Neutrophil (primary cell): ENCODE measurements around the gene UQCC2.

Experiments used
- H3K27ac ChIP-seq: fragments of 200-600 bp; sonication (generic); 2 replicates; pipeline ENCODE4 v1.5.1; 2016; ENCODE audit warnings: mild to moderate bottlenecking, moderate library complexity
- H3K27me3 ChIP-seq: fragments of 200-600 bp; sonication (generic); 2 replicates; pipeline ENCODE4 v1.6.0; 2016; ENCODE audit warnings: mild to moderate bottlenecking
- H3K36me3 ChIP-seq: fragments of 200-600 bp; sonication (generic); 2 replicates; pipeline ENCODE4 v1.5.1; 2017
- H3K4me1 ChIP-seq, 2 experiments: fragments of 200-600 bp in 1 of 2; sonication (generic) in 1 of 2; 1 replicate in 1 of 2; 2 replicates in 1 of 2; pipeline versions ENCODE4 v1.5.1 to v1.6.1; 2013 to 2016; ENCODE audit warnings: low read depth in 1 of 2, low read length in 1 of 2, mild to moderate bottlenecking in 1 of 2, moderate library complexity in 1 of 2; ENCODE audit not compliant: control insufficient read depth in 1 of 2, insufficient read depth in 1 of 2
- H3K4me3 ChIP-seq, 2 experiments: fragments of 200-600 bp in 1 of 2; sonication (generic) in 1 of 2; 1 replicate in 1 of 2; 2 replicates in 1 of 2; pipeline ENCODE4 v1.5.1; 2013 to 2016; ENCODE audit warnings: low read depth in 1 of 2, low read length in 1 of 2, mild to moderate bottlenecking in 1 of 2, moderate library complexity in 1 of 2
- H3K9me3 ChIP-seq: fragments of 200-600 bp; sonication (generic); 2 replicates; pipeline ENCODE4 v1.5.1; 2016
- TF ChIP-seq, protein P1 (sequence below): fragments of 200-600 bp; sonication (generic); IDR thresholded peaks from 2 replicates; pipeline ENCODE4 v1.5.1; 2016; ENCODE audit warnings: antibody characterized with exemption

UQCC2 gene

DNA sequence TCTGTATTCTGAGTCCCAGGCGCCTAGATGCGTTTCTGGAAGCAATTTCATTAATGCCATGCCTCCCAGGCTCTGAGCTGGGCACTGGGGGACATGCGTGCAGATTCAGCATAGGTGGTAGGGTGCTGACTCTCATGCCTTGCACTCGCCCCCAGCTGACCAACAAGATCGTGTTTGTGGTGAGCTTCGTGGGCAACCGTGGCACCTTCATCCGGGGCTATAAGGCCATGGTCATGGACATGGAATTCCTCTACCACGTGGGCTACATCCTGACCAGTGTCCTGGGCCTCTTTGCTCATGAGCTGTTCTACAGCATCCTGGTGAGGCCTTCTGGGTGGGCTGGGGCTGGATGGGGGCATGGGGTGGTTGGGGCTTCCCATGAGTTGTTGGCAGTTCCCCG, 21.6 kb downstream of the UQCC2 start:
- TF ChIP-seq, protein P1, sequence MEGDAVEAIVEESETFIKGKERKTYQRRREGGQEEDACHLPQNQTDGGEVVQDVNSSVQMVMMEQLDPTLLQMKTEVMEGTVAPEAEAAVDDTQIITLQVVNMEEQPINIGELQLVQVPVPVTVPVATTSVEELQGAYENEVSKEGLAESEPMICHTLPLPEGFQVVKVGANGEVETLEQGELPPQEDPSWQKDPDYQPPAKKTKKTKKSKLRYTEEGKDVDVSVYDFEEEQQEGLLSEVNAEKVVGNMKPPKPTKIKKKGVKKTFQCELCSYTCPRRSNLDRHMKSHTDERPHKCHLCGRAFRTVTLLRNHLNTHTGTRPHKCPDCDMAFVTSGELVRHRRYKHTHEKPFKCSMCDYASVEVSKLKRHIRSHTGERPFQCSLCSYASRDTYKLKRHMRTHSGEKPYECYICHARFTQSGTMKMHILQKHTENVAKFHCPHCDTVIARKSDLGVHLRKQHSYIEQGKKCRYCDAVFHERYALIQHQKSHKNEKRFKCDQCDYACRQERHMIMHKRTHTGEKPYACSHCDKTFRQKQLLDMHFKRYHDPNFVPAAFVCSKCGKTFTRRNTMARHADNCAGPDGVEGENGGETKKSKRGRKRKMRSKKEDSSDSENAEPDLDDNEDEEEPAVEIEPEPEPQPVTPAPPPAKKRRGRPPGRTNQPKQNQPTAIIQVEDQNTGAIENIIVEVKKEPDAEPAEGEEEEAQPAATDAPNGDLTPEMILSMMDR, result no peak
- H3K27me3 ChIP-seq, result no peaks in the 10 kb centered on the region
- H3K4me3 ChIP-seq, result no peak overlapping the region
- no peak overlapping the region for H3K27ac ChIP-seq
- H3K4me1 ChIP-seq, result no peaks in the 10 kb centered on the region
- no peaks in the 10 kb centered on the region for H3K36me3 ChIP-seq
- no peaks in the 10 kb centered on the region for H3K9me3 ChIP-seq

DNA sequence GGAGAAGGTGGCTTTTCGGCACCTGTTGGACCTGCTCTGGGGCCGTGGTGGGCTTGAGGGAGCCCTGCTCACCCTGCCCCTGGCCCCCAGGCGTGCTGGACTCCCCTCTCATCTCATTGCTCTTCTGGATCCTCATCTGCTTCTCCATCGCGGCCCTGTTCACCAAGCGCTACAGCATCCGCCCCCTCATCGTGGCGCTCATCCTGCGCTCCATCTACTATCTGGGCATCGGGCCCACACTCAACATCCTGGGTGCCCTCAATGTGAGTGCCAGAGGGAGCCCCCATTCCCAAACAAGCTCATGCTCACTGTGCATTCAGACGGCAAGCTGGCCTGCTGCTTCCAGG, 22.4 kb downstream of the UQCC2 start:
- TF ChIP-seq, protein P1, result no peak
- Histone ChIP-seq H3K36me3 (no peaks in the 10 kb centered on the region), H3K27me3 (no peaks in the 10 kb centered on the region), H3K9me3 (no peaks in the 10 kb centered on the region), H3K4me1 (no peaks in the 10 kb centered on the region), H3K27ac (no peak overlapping the region), H3K4me3 (no peak overlapping the region)

DNA sequence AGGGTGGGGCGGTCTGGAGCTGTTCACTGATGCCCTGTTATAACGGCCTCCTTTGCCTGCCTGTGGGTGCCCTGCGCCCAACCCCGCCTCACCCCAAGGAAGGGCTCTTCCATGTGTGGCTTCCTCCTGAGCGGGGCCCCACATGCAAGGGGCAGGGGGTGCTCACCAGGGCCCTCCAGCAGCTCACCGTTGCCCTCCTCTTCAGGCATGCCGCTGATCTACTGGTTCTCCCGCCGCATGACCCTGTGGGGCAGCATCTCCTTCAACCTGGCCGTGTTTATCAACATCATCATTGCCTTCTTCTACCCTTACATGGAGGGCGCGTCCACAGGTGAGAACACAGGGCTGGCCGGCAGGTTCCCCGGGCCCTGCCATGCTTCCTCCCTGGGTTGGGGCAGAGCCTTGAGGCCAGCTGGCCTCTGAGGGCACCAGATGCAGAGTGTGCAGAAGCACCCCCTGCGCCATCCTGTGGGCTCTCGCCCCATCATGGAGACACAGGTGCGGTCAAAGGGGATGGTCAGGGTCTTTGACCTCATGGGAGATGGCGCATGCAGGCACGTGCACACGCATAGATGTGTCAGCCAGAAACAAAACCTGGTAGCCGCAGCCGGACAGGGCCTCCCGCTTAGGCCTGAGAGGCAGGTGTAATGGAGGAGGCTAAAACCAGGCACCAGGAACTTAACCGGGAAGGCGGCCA, 22.9 kb downstream of the UQCC2 start:
- Histone ChIP-seq H3K4me3 (no peak overlapping the region), H3K9me3 (no peaks in the 10 kb centered on the region), H3K4me1 (no peaks in the 10 kb centered on the region), H3K36me3 (no peaks in the 10 kb centered on the region), H3K27ac (no peak overlapping the region), H3K27me3 (no peaks in the 10 kb centered on the region)
- TF ChIP-seq, protein P1, result no peak

DNA sequence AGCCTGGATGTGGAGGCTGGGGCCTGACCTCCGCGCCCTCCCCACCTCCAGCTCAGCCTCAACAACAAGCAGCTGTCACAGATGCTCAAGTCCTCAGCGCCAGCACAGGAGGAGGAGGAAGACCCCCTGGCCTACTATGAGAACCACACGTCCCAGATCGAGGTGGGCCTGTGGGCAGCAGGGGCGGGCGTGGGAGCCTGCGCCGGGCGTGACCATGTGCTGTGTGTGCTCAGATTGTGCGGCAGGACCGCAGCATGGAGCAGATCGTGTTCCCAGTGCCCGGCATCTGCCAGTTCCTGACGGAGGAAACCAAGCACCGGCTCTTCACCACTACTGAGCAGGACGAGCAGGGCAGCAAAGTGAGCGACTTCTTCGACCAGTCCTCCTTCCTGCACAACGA, 23.5 kb downstream of the UQCC2 start:
- TF ChIP-seq, protein P1, result no peak
- Histone ChIP-seq H3K27ac (no peak overlapping the region), H3K36me3 (no peaks in the 10 kb centered on the region), H3K4me1 (no peaks in the 10 kb centered on the region), H3K27me3 (no peaks in the 10 kb centered on the region), H3K4me3 (no peak overlapping the region), H3K9me3 (no peaks in the 10 kb centered on the region)

DNA sequence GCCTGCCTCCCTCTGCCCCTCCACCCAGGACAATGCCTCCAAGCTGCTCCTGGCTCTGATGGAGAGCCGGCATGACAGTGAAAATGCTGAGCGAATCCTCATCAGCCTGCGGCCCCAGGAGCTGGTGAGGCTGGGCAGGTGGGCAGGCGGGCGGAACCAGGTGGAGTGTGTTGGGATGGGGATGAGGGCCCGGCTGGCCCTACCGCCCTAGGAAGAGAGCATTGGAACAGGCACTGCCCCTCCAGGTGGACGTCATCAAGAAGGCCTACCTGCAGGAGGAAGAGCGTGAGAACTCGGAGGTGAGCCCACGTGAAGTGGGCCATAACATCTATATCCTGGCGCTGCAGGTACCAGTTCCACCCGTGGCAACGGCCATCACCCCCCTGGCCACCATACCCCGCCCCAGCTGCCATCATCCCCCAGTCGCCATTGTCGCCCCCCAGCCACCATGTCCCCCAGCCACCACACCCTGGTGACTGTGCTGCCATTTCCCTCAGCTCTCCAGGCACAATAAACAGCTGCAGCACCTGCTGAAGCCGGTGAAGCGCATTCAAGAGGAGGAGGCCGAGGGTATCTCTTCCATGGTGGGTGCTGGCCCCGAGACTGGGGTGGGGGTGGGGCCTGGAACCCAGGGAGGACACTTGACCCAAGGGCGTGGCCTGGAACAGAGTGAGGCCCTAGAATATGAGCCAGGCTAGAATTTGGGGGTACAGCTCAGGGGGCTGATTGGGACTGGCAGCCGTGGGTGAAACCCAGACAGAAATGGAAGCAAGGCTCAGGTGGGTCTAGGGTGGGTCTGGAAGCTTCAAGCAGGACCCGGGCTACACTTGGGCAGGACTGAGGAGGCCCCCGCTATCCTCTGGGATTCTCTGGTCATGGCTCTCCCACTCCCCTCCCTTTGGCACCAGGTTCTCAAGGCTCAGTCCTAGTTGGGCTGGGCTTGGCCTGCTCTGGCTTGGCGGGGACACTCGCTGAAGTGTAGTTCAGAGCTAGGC, 24.2 kb downstream of the UQCC2 start:
- Histone ChIP-seq H3K27ac (no peak overlapping the region), H3K36me3 (no peaks in the 10 kb centered on the region), H3K4me3 (no peak overlapping the region), H3K27me3 (no peaks in the 10 kb centered on the region), H3K4me1 (no peaks in the 10 kb centered on the region), H3K9me3 (no peaks in the 10 kb centered on the region)
- TF ChIP-seq, protein P1, result no peak
